GM18498 (cell line): ENCODE results near the gene OR1E1.
"Not testable (repeated sequence)": the region's sequence is repeated elsewhere in the genome, so short reads cannot be mapped to it uniquely, and the experiment has no call there.

Source experiments
- ATAC-seq: cut with Tn5 transposase; IDR thresholded peaks from one replicate; pipeline ENCODE4 v1.9.1; 2021; ENCODE audit warnings: mild to moderate bottlenecking, moderate library complexity; ENCODE audit not compliant: unreplicated experiment

Gene OR1E1

GRCh38 chr17:3398310-3398709, at the start of gene OR1E1:
Gene OR1E1, minus strand, starts transcription at chr17:3398410. Its CDS starts 0 bp downstream, at chr17:3398410.
- ATAC-seq, result no peak

GRCh38 chr17:3447625-3448024, 49.4 kb upstream of the OR1E1 start:
- ATAC-seq, result no peak

GRCh38 chr17:3440451-3440850, 42.2 kb upstream of the OR1E1 start:
- ATAC-seq, result no peak

- no peak for ATAC-seq
Observed at GRCh38 chr17:3438368-3438767, 40.2 kb upstream of the OR1E1 start.

GRCh38 chr17:3433741-3434140, 35.5 kb upstream of the OR1E1 start, which contains the start of gene OR1E2:
Gene OR1E2, minus strand, starts transcription at chr17:3433841. Its CDS starts 0 bp downstream, at chr17:3433841.
- ATAC-seq, result no peak

GRCh38 chr17:3433215-3433614, 35.0 kb upstream of the OR1E1 start:
- ATAC-seq, result not testable (repeated sequence)

GRCh38 chr17:3418222-3418621, 20.0 kb upstream of the OR1E1 start:
- ATAC-seq, result no peak

- no peak for ATAC-seq
Observed at GRCh38 chr17:3415610-3416009, 17.4 kb upstream of the OR1E1 start.

GRCh38 chr17:3412216-3412615, 14.0 kb upstream of the OR1E1 start:
- ATAC-seq, result not testable (repeated sequence)

- no peak for ATAC-seq
Observed at GRCh38 chr17:3411070-3411469, 12.9 kb upstream of the OR1E1 start, which contains the start of gene OR3A3. Gene OR3A3, plus strand, starts transcription at chr17:3411370.

GRCh38 chr17:3403856-3404255, 5.6 kb upstream of the OR1E1 start:
- ATAC-seq, result not testable (repeated sequence)

- no peak for ATAC-seq
Observed at GRCh38 chr17:3401786-3402185, 3.6 kb upstream of the OR1E1 start.

- no peak for ATAC-seq
Observed at GRCh38 chr17:3400055-3400454, 1.8 kb upstream of the OR1E1 start.

- ATAC-seq, result not testable (repeated sequence)
Observed at GRCh38 chr17:3397801-3398200, 409 bp downstream of the OR1E1 start.

GRCh38 chr17:3389791-3390190, 8.4 kb downstream of the OR1E1 start:
- no peak for ATAC-seq

- no peak for ATAC-seq
Observed at GRCh38 chr17:3385869-3386816, 12.1 kb downstream of the OR1E1 start, which contains the start of gene OR3A2. Gene OR3A2, minus strand, starts transcription at chr17:3386308.

- ATAC-seq, result no peak
Observed at GRCh38 chr17:3381957-3382356, 16.3 kb downstream of the OR1E1 start.

- no peak for ATAC-seq
Observed at GRCh38 chr17:3378321-3378720, 19.9 kb downstream of the OR1E1 start.

GRCh38 chr17:3371167-3371566, 27.0 kb downstream of the OR1E1 start:
- not testable (repeated sequence) for ATAC-seq
